ENCODE measurements around the gene TMEM63A. TPM values are rescaled to one million over a fixed set of nuclear protein-coding genes. Genes with fewer than 3 reads are reported as not detected.
"Not testable (repeated sequence)": the region's sequence is repeated elsewhere in the genome, so short reads cannot be mapped to it uniquely, and the experiment has no call there.

TMEM63A gene
- total RNA-seq, 1 experiment from 2014 or later, result 303 TPM

- peaks cover 24% of the 10 kb centered on the region for H3K36me3 Mint-ChIP-seq (ENCODE audit: insufficient read depth, unreplicated experiment)
- TF ChIP-seq, protein P1, sequence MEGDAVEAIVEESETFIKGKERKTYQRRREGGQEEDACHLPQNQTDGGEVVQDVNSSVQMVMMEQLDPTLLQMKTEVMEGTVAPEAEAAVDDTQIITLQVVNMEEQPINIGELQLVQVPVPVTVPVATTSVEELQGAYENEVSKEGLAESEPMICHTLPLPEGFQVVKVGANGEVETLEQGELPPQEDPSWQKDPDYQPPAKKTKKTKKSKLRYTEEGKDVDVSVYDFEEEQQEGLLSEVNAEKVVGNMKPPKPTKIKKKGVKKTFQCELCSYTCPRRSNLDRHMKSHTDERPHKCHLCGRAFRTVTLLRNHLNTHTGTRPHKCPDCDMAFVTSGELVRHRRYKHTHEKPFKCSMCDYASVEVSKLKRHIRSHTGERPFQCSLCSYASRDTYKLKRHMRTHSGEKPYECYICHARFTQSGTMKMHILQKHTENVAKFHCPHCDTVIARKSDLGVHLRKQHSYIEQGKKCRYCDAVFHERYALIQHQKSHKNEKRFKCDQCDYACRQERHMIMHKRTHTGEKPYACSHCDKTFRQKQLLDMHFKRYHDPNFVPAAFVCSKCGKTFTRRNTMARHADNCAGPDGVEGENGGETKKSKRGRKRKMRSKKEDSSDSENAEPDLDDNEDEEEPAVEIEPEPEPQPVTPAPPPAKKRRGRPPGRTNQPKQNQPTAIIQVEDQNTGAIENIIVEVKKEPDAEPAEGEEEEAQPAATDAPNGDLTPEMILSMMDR (IDR thresholded peaks at IDR 0.05; ENCODE audit: unreplicated experiment), result no peak
- H3K9me3 Mint-ChIP-seq (ENCODE audit: low read depth, unreplicated experiment), result no peaks in the 10 kb centered on the region
- no peak overlapping the region for H3K27ac Mint-ChIP-seq (ENCODE audit: unreplicated experiment)
- BruUV-seq (replicated peaks), result no TSS peak
- no peak overlapping the region for H3K4me3 Mint-ChIP-seq (ENCODE audit: low read depth, unreplicated experiment)
- CTCF ChIA-PET, result interaction anchor here (0.5 to 0.7 kb wide), 4 partner anchors 23 to 446 kb away, joined by 3 to 4 read pairs (median 3); no protein-coding TSS in a partner anchor
- H3K4me1 Mint-ChIP-seq (ENCODE audit: low read depth, unreplicated experiment), result peaks cover 54% of the 10 kb centered on the region
- intact Hi-C loops (cut with micrococcal nuclease; ENCODE audit: unreplicated experiment), result no loop called here
- DNase-seq, result no peak
- no peaks in the 10 kb centered on the region for H3K27me3 Mint-ChIP-seq (ENCODE audit: unreplicated experiment)
Measured at GRCh38 chr1:225888289-225888897, 6.2 kb upstream of the TMEM63A start.

GRCh38 chr1:225887554-225888288, 5.5 kb upstream of the TMEM63A start:
- peaks cover 31% of the 10 kb centered on the region for H3K36me3 Mint-ChIP-seq (ENCODE audit: insufficient read depth, unreplicated experiment)
- H3K4me1 Mint-ChIP-seq (ENCODE audit: low read depth, unreplicated experiment), result peaks cover 56% of the 10 kb centered on the region
- H3K27ac Mint-ChIP-seq (ENCODE audit: unreplicated experiment); BruUV-seq (replicated peaks); DNase-seq; intact Hi-C loops (cut with micrococcal nuclease; ENCODE audit: unreplicated experiment); H3K27me3 Mint-ChIP-seq (ENCODE audit: unreplicated experiment); CTCF ChIA-PET; H3K4me3 Mint-ChIP-seq (ENCODE audit: low read depth, unreplicated experiment); H3K9me3 Mint-ChIP-seq (ENCODE audit: low read depth, unreplicated experiment): not testable (repeated sequence)

GRCh38 chr1:225887030-225887314, 4.8 kb upstream of the TMEM63A start:
- CTCF ChIA-PET, result interaction anchor here (1.0 to 1.8 kb wide), 2 partner anchors 9 to 10 kb away, joined by 3 to 4 read pairs; no protein-coding TSS in a partner anchor
- TF ChIP-seq, protein P1 (IDR thresholded peaks at IDR 0.05; ENCODE audit: unreplicated experiment), result no peak
- intact Hi-C loops (cut with micrococcal nuclease; ENCODE audit: unreplicated experiment), result no loop called here
- Mint-ChIP-seq H3K27me3 (ENCODE audit: unreplicated experiment) (no peaks in the 10 kb centered on the region), H3K9me3 (ENCODE audit: low read depth, unreplicated experiment) (no peaks in the 10 kb centered on the region), H3K27ac (ENCODE audit: unreplicated experiment) (no peak overlapping the region), H3K36me3 (ENCODE audit: insufficient read depth, unreplicated experiment) (peaks cover 38% of the 10 kb centered on the region), H3K4me1 (ENCODE audit: low read depth, unreplicated experiment) (peaks cover 54% of the 10 kb centered on the region), H3K4me3 (ENCODE audit: low read depth, unreplicated experiment) (no peak overlapping the region)
- no TSS peak for BruUV-seq (replicated peaks)
- no peak for DNase-seq

DNA sequence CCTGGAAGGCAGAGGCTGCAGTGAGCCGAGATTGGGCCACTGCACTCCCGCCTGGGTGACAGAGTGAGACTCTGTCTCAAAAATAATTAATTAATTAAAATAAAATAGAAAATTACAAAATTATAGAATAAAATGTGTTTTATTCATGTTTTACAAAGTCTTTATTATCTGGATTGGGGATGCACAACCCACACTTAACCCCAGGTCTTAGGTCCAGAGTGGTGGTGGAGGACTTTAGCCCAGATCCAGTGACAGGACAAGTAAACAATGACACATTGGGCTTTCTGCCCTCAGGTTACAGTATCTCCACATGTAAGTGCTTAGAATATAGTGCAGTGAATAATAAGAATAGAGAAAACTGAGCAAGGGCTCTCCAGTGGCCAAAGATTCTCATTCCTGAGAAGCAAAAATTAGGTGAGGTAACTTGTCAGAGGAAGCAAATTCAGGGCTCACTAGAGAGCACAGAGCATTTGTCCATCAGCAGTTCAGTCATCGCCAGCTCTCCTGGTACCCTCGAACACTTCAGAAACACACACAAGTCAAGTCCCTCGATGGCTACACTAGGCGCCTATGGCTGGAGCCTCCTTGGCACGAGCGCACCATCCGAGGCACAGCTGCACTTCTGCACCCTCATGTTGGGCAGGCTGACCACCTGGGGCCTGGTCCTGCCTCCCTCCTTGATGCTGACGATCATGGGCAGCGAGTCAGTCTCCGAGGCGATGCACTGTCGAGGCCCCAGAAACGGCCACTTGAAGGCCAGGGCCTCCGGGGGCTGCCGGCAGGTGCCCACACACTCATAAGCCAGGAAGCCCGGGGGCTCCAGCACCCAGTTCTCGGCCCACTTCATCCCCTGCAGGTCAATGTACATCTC, 4.2 kb upstream of the TMEM63A start:
- TF ChIP-seq, protein P1 (IDR thresholded peaks at IDR 0.05; ENCODE audit: unreplicated experiment), result no peak
- Mint-ChIP-seq H3K4me3 (ENCODE audit: low read depth, unreplicated experiment) (no peak overlapping the region), H3K27me3 (ENCODE audit: unreplicated experiment) (no peaks in the 10 kb centered on the region), H3K36me3 (ENCODE audit: insufficient read depth, unreplicated experiment) (peaks cover 43% of the 10 kb centered on the region), H3K4me1 (ENCODE audit: low read depth, unreplicated experiment) (peaks cover 48% of the 10 kb centered on the region), H3K27ac (ENCODE audit: unreplicated experiment) (no peak overlapping the region), H3K9me3 (ENCODE audit: low read depth, unreplicated experiment) (no peaks in the 10 kb centered on the region)
- no peak for DNase-seq
- no TSS peak for BruUV-seq (replicated peaks)
- intact Hi-C loops (cut with micrococcal nuclease; ENCODE audit: unreplicated experiment), result no loop called here
- CTCF ChIA-PET, result interaction anchor here (1.0 to 1.8 kb wide), 2 partner anchors 10 to 11 kb away, joined by 3 to 4 read pairs; no protein-coding TSS in a partner anchor

All from Calu3 (cell line).